ENCODE data around the gene TFB1M.

GRCh38 chr6:155227046-155227445 is 87.2 kb downstream of the TFB1M start:
- TF ChIP-seq CTCF (IDR thresholded peaks at IDR 0.05) (no peak), POLR2A (IDR thresholded peaks at IDR 0.05) (no peak)

Data from transverse colon (tissue), 3 donors.